H9 (cell line): ENCODE measurements around the gene DAND5. TPM values are rescaled to one million over a fixed set of nuclear protein-coding genes. Genes with fewer than 3 reads are reported as not detected.
A peak's percentile ranks its signal among the peaks of the same experiment; 100 is the strongest.

ENCODE experiments used
- DNase-seq: peaks from one replicate; pipeline ENCODE4 v3.0.0-alpha.2; 2017
- H2AFZ ChIP-seq: one replicate; pipeline ENCODE4 v1.6.1; 2013; ENCODE audit warnings: mild to moderate bottlenecking, low read length, control low read depth, moderate library complexity
- H2AK5ac ChIP-seq: 2 replicates; pipeline ENCODE4 v1.6.1; 2013; ENCODE audit warnings: low read length, control low read depth, mixed read lengths; ENCODE audit not compliant: insufficient read length
- H2BK120ac ChIP-seq: one replicate; pipeline ENCODE4 v1.6.1; 2013; ENCODE audit warnings: low read depth, mild to moderate bottlenecking, low read length, control low read depth, inconsistent platforms; ENCODE audit not compliant: poor library complexity, severe bottlenecking
- H2BK12ac ChIP-seq: 2 replicates; pipeline ENCODE4 v1.6.1; 2013; ENCODE audit warnings: low read length, control low read depth, mixed read lengths, low read depth; ENCODE audit not compliant: insufficient read length
- H2BK15ac ChIP-seq: 2 replicates; pipeline ENCODE4 v1.6.1; 2013; ENCODE audit warnings: low read depth, low read length, control low read depth
- H2BK20ac ChIP-seq: one replicate; pipeline ENCODE4 v1.6.1; 2013; ENCODE audit warnings: low read depth, mild to moderate bottlenecking, low read length, control low read depth, inconsistent platforms; ENCODE audit not compliant: poor library complexity, severe bottlenecking
- H2BK5ac ChIP-seq: 2 replicates; pipeline ENCODE4 v1.6.1; 2013; ENCODE audit warnings: low read length, control low read depth, mixed read lengths; ENCODE audit not compliant: insufficient read length
- H3K14ac ChIP-seq: 2 replicates; pipeline ENCODE4 v1.6.1; 2013; ENCODE audit warnings: low read length, control low read depth; ENCODE audit not compliant: insufficient read depth
- H3K18ac ChIP-seq: 2 replicates; pipeline ENCODE4 v1.6.1; 2013; ENCODE audit warnings: low read depth, mild to moderate bottlenecking, mixed read lengths, low read length, control low read depth; ENCODE audit not compliant: insufficient read length
- H3K23ac ChIP-seq: 2 replicates; pipeline ENCODE4 v1.6.1; 2013; ENCODE audit warnings: low read length, control low read depth, mixed read lengths, low read depth; ENCODE audit not compliant: insufficient read length
- H3K23me2 ChIP-seq: 2 replicates; pipeline ENCODE4 v1.6.1; 2013; ENCODE audit warnings: low read depth, mild to moderate bottlenecking, mixed read lengths, low read length, control low read depth; ENCODE audit not compliant: insufficient read length, poor library complexity, severe bottlenecking
- H3K27ac ChIP-seq: 2 replicates; pipeline ENCODE4 v1.5.1; 2013; ENCODE audit warnings: low read length, control low read depth, mixed read lengths, low read depth; ENCODE audit not compliant: insufficient read length
- H3K27me3 ChIP-seq: 2 replicates; pipeline ENCODE4 v1.6.1; 2013; ENCODE audit warnings: low read length, control low read depth, inconsistent platforms; ENCODE audit not compliant: insufficient read depth
- H3K4ac ChIP-seq: 2 replicates; pipeline ENCODE4 v1.6.1; 2013; ENCODE audit warnings: low read depth, mild to moderate bottlenecking, control low read depth, inconsistent platforms, low read length, moderate library complexity
- H3K4me1 ChIP-seq: 2 replicates; pipeline ENCODE4 v1.6.1; 2013; ENCODE audit warnings: low read length, control low read depth, inconsistent platforms; ENCODE audit not compliant: insufficient read depth
- H3K4me2 ChIP-seq: 2 replicates; pipeline ENCODE4 v1.6.1; 2013; ENCODE audit warnings: low read length, control low read depth, mixed read lengths; ENCODE audit not compliant: insufficient read length, insufficient read depth
- H3K56ac ChIP-seq: 2 replicates; pipeline ENCODE4 v1.6.1; 2013; ENCODE audit warnings: low read depth, mild to moderate bottlenecking, mixed read lengths, low read length, control low read depth; ENCODE audit not compliant: insufficient read length
- H3K79me1 ChIP-seq: 2 replicates; pipeline ENCODE4 v1.6.1; 2013; ENCODE audit warnings: low read depth, mild to moderate bottlenecking, moderate library complexity, low read length, control low read depth, inconsistent platforms; ENCODE audit not compliant: insufficient read depth, poor library complexity, severe bottlenecking
- H3K79me2 ChIP-seq: 2 replicates; pipeline ENCODE4 v1.6.1; 2013; ENCODE audit warnings: low read length, control low read depth, inconsistent platforms; ENCODE audit not compliant: insufficient read depth
- H3K9ac ChIP-seq: 2 replicates; pipeline ENCODE4 v1.6.1; 2013; ENCODE audit warnings: low read length, control low read depth, mixed read lengths; ENCODE audit not compliant: insufficient read length; ENCODE audit errors: extremely low read depth
- H3K9me3 ChIP-seq: one replicate; pipeline ENCODE4 v1.6.1; 2013; ENCODE audit warnings: low read depth, low read length, inconsistent platforms; ENCODE audit not compliant: control insufficient read depth
- H3T11ph ChIP-seq: one replicate; pipeline ENCODE4 v1.6.1; 2013; ENCODE audit warnings: mild to moderate bottlenecking, low read length, control low read depth, inconsistent platforms
- H4K20me1 ChIP-seq: one replicate; pipeline ENCODE4 v1.6.1; 2013; ENCODE audit not compliant: control insufficient read depth, insufficient read length, insufficient read depth
- H4K5ac ChIP-seq: 2 replicates; pipeline ENCODE4 v1.6.1; 2013; ENCODE audit warnings: low read depth, mild to moderate bottlenecking, mixed read lengths, low read length, control low read depth; ENCODE audit not compliant: insufficient read length
- H4K8ac ChIP-seq: replicated peaks from 2 replicates; pipeline ENCODE4 v1.6.1; 2013; ENCODE audit warnings: low read length, control low read depth, mixed read lengths, low read depth; ENCODE audit not compliant: insufficient read length
- H4K91ac ChIP-seq: 2 replicates; pipeline ENCODE4 v1.6.1; 2013; ENCODE audit warnings: low read depth, mild to moderate bottlenecking, moderate library complexity, mixed read lengths, low read length, control low read depth; ENCODE audit not compliant: insufficient read length
- H3K27ac Mint-ChIP-seq, 3 experiments: 2 replicates in 2 of 3; 3 replicates in 1 of 3; pipeline ENCODE4 v1.8.0; 2020 to 2021; ENCODE audit warnings: mixed read lengths in 3 of 3, mild to moderate bottlenecking in 1 of 3, moderate library complexity in 1 of 3
- H3K27me3 Mint-ChIP-seq: 2 replicates; pipeline ENCODE4 v1.8.0; 2021; ENCODE audit warnings: low read depth, mild to moderate bottlenecking, moderate library complexity, mixed read lengths
- H3K36me3 Mint-ChIP-seq, 3 experiments: 2 replicates in 2 of 3; 3 replicates in 1 of 3; pipeline ENCODE4 v1.8.0; 2020 to 2021; ENCODE audit warnings: low read depth in 3 of 3, mixed read lengths in 3 of 3; ENCODE audit not compliant: insufficient read depth in 1 of 3
- H3K4me1 Mint-ChIP-seq, 2 experiments: 2 replicates each; pipeline ENCODE4 v1.8.0; 2020; ENCODE audit warnings: mixed read lengths in 2 of 2
- H3K4me3 Mint-ChIP-seq, 2 experiments: 2 replicates in 1 of 2; 3 replicates in 1 of 2; pipeline ENCODE4 v1.8.0; 2020 to 2021; ENCODE audit warnings: mild to moderate bottlenecking in 2 of 2, mixed read lengths in 2 of 2, moderate library complexity in 1 of 2
- H3K9me3 Mint-ChIP-seq, 2 experiments: 2 replicates in 1 of 2; 3 replicates in 1 of 2; pipeline ENCODE4 v1.8.0; 2020; ENCODE audit warnings: mild to moderate bottlenecking in 2 of 2, mixed read lengths in 2 of 2, moderate library complexity in 1 of 2
- CTCF ChIP-seq: fragments of 200-600 bp; sonication (generic); conservative IDR thresholded peaks from 3 replicates; pipeline ENCODE4 v1.8.0; 2021; ENCODE audit warnings: antibody characterized with exemption, mild to moderate bottlenecking
- WGBS: extraction: QIAGEN DNeasy Blood & Tissue Kit; methylation state at CpG from one replicate; pipeline ENCODE4 v1.1.7; 2013; ENCODE audit warnings: missing lambda C conversion rate, low lambda C conversion rate, mixed read lengths; ENCODE audit not compliant: insufficient read length; ENCODE audit errors: extremely low coverage; 5-methylcytosine and 5-hydroxymethylcytosine counted together
- total RNA-seq: library from RNA; stranded (reverse); gene quantifications from 2 replicates; pipeline ENCODE4 v1.2.1, GENCODE V29; 2021

DAND5 gene
- total RNA-seq, 1 experiment from 2014 or later: 0.11 TPM

GRCh38 chr19:12983091-12983490 lies 13.7 kb downstream of the DAND5 start:
- H3K14ac ChIP-seq: no peak overlapping the region
- no peak overlapping the region for H4K5ac ChIP-seq
- H2AK5ac ChIP-seq: no peak overlapping the region
- no peak overlapping the region for H2BK15ac ChIP-seq
- H3K9ac ChIP-seq: no peak overlapping the region
- H3K4ac ChIP-seq: no peak overlapping the region
- no peak overlapping the region for H3K23ac ChIP-seq
- no peaks in the 10 kb centered on the region for H4K20me1 ChIP-seq
- H3K9me3 Mint-ChIP-seq: no peaks in the 10 kb centered on the region; a peak in 1 of 5 replicates
- H3K36me3 Mint-ChIP-seq: no peaks in the 10 kb centered on the region
- no peak overlapping the region for H2BK120ac ChIP-seq
- no peak overlapping the region for H4K8ac ChIP-seq
- H2BK20ac ChIP-seq: no peak overlapping the region
- no peaks in the 10 kb centered on the region for H3K23me2 ChIP-seq
- H3K18ac ChIP-seq: no peak overlapping the region
- DNase-seq: no peak
- peaks cover 12% of the 10 kb centered on the region for H3K27me3 Mint-ChIP-seq
- no peak overlapping the region for H3T11ph ChIP-seq
- H2AFZ ChIP-seq: no peak overlapping the region
- WGBS: no CpG with 5 or more reads among the region's 10 CpGs
- no peaks in the 10 kb centered on the region for H3K9me3 ChIP-seq
- no peaks in the 10 kb centered on the region for H3K79me1 ChIP-seq
- no peaks in the 10 kb centered on the region for H3K4me1 ChIP-seq
- H2BK12ac ChIP-seq: no peak overlapping the region
- H3K4me2 ChIP-seq: peak overlapping the region; percentile 28
- H3K27ac ChIP-seq: no peak overlapping the region
- no peak for TF ChIP-seq CTCF
- H3K27me3 ChIP-seq: no peaks in the 10 kb centered on the region; the same call in 1 of the 2 replicates
- H3K27ac Mint-ChIP-seq: no peak overlapping the region
- no peak overlapping the region for H2BK5ac ChIP-seq
- H3K79me2 ChIP-seq: no peaks in the 10 kb centered on the region
- H3K4me3 Mint-ChIP-seq: no peak overlapping the region
- H4K91ac ChIP-seq: no peak overlapping the region
- no peak overlapping the region for H3K56ac ChIP-seq
- H3K4me1 Mint-ChIP-seq: peaks cover 6 to 9% of the 10 kb centered on the region in 2 experiments
